Loucy (cell line): Measurements from ENCODE around the gene ITPK1.

Source experiments
- CTCF ChIP-seq: fragments of 200-600 bp; sonication (generic); conservative IDR thresholded peaks from 2 replicates; pipeline ENCODE4 v1.5.1; 2014; ENCODE audit warnings: mild to moderate bottlenecking, antibody characterized with exemption, low read length
- EZH2phosphoT487 ChIP-seq: fragments of 200-600 bp; IDR thresholded peaks from 2 replicates; pipeline ENCODE4 v1.6.1; 2018; ENCODE audit warnings: antibody characterized with exemption, mild to moderate bottlenecking, moderate library complexity, borderline replicate concordance

GRCh38 chr14:93044121-93044520 lies 71.6 kb downstream of the ITPK1 start:
- TF ChIP-seq CTCF (no peak), EZH2phosphoT487 (no peak)
